ENCODE data around the gene LSAMP.

- TF ChIP-seq CTCF (IDR thresholded peaks at IDR 0.05) (no peak), POLR2A (IDR thresholded peaks at IDR 0.05) (no peak)
Measured at GRCh38 chr3:115804200-115804599, 641.1 kb downstream of the LSAMP start.

Data from esophagus squamous epithelium (tissue), 4 donors.